Measurements from ENCODE around the gene FAM149A. TPM values are rescaled to one million over a fixed set of nuclear protein-coding genes. Genes with fewer than 3 reads are reported as not detected.

Gene FAM149A
- total RNA-seq, 1 experiment from 2014 or later = 8.9 TPM

DNA sequence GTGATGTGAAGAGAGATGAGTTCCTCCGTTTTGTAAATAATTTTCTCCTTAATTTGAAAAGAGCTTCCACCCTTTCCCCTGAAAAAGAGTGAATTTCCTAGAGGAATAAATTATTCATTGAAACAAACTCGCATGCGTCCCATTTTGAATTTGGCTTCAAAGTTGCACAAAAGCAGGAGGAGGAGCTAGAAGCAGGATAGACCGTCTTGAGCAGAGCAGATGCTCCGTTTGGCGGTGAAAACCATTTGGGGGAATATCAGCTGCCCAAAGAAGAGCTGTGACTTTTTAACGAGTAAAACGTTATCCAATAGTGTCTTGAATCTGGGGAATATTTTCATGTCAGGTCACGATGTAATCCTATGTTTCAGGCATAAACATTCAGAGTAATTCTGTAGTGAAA is 42.0 kb downstream of the FAM149A start:
- TF ChIP-seq, protein P1, sequence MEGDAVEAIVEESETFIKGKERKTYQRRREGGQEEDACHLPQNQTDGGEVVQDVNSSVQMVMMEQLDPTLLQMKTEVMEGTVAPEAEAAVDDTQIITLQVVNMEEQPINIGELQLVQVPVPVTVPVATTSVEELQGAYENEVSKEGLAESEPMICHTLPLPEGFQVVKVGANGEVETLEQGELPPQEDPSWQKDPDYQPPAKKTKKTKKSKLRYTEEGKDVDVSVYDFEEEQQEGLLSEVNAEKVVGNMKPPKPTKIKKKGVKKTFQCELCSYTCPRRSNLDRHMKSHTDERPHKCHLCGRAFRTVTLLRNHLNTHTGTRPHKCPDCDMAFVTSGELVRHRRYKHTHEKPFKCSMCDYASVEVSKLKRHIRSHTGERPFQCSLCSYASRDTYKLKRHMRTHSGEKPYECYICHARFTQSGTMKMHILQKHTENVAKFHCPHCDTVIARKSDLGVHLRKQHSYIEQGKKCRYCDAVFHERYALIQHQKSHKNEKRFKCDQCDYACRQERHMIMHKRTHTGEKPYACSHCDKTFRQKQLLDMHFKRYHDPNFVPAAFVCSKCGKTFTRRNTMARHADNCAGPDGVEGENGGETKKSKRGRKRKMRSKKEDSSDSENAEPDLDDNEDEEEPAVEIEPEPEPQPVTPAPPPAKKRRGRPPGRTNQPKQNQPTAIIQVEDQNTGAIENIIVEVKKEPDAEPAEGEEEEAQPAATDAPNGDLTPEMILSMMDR (IDR thresholded peaks at IDR 0.05 in 2 of 3, conservative IDR thresholded peaks at IDR 0.05 in 1 of 3; ENCODE audit: borderline replicate concordance in 1 of 3, insufficient read depth in 1 of 3, low read depth in 2 of 3, low read length in 2 of 3) = no peak
- TF ChIP-seq JUND (IDR thresholded peaks at IDR 0.05) = no peak
- ATAC-seq = no peak
- Histone ChIP-seq H3K9ac (ENCODE audit: low read length) (no peak overlapping the region), H3K4me1 (ENCODE audit: control insufficient read depth in 1 of 2, insufficient read depth in 2 of 2, low read length in 2 of 2) (peaks cover 6 to 17% of the 10 kb centered on the region in 2 experiments), H3K9me3 (ENCODE audit: control insufficient read depth in 1 of 2, insufficient read depth in 1 of 2, low read depth in 1 of 2, low read length in 2 of 2) (no peaks in the 10 kb centered on the region), H3K79me2 (ENCODE audit: insufficient read depth, low read length) (no peaks in the 10 kb centered on the region), H4K20me1 (ENCODE audit: insufficient read depth) (no peaks in the 10 kb centered on the region), H3K4me2 (ENCODE audit: low read length) (no peak overlapping the region), H2AFZ (ENCODE audit: low read depth, low read length, poor library complexity, severe bottlenecking) (no peak overlapping the region), H3K27ac (ENCODE audit: low read depth, low read length) (no peak overlapping the region), H3K36me3 (ENCODE audit: control insufficient read depth in 1 of 2, insufficient read depth in 2 of 2, low read length in 2 of 2) (no peaks in the 10 kb centered on the region), H3K27me3 (ENCODE audit: insufficient read depth, low read length) (peaks cover 4% of the 10 kb centered on the region; the same call in 1 of the 2 replicates), H3K9me2 (ENCODE audit: insufficient read depth) (no peaks in the 10 kb centered on the region), H3K4me3 (replicated peaks in 1 of 2; ENCODE audit: low read depth in 1 of 2, low read length in 2 of 2) (no peak overlapping the region)
- intact Hi-C loops (cut with micrococcal nuclease) = no loop called here
- ChIA-PET CTCF (interaction anchor here (2.2 kb wide), 1 partner anchor 9 kb away, joined by 9 read pairs; no protein-coding TSS in a partner anchor), RAD21 (ENCODE audit: low non-redundant PET in 1 of 2, low total read pairs in 2 of 2, uncharacterized antibody in 2 of 2, unreplicated experiment in 2 of 2) (interaction anchor here in 1 of 2 experiments (0.9 kb wide), 1 partner anchor 9 kb away, joined by 3 read pairs; no protein-coding TSS in a partner anchor), POLR2A (interaction anchor here (1.1 kb wide), 1 partner anchor 9 kb away, joined by 3 read pairs; no protein-coding TSS in a partner anchor)
- BruUV-seq (replicated peaks) = no TSS peak
- no peak for DNase-seq (ENCODE audit: low read depth, low spot score)

DNA sequence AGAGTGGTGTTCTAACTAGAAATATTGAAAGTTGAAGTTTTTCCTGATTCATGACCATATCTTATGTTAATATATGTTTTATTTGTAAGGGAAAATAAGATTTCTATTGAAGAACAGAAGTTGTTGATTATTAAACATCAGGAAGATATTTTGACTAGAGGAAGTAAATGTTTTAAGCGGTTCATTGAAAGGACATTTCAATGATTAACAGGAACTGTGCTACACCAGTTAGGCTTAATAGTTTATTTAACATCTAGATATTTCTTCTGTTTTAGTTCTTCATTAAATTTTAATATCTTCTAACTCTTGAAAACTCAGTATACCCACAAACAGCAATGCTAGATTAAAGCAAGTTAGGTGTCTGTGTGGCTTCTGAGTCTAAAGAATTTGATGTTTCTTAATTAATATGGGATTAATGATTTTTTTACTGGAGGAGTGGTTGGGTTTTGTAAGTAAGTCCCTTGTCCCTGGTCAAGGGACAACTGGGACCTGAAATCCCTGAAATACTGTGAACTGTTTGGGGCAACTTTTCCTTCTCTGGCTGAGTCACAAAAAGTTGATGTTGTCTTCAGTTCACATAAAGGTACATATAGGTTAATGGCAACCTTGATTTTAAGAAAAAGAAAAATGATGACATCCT is 44.0 kb downstream of the FAM149A start:
- Histone ChIP-seq H4K20me1 (ENCODE audit: insufficient read depth) (no peaks in the 10 kb centered on the region), H3K4me3 (replicated peaks in 1 of 2; ENCODE audit: low read depth in 1 of 2, low read length in 2 of 2) (no peak overlapping the region), H3K4me1 (ENCODE audit: control insufficient read depth in 1 of 2, insufficient read depth in 2 of 2, low read length in 2 of 2) (peaks cover 6 to 17% of the 10 kb centered on the region in 2 experiments), H3K9me3 (ENCODE audit: control insufficient read depth in 1 of 2, insufficient read depth in 1 of 2, low read depth in 1 of 2, low read length in 2 of 2) (no peaks in the 10 kb centered on the region), H3K36me3 (ENCODE audit: control insufficient read depth in 1 of 2, insufficient read depth in 2 of 2, low read length in 2 of 2) (no peaks in the 10 kb centered on the region), H3K79me2 (ENCODE audit: insufficient read depth, low read length) (no peaks in the 10 kb centered on the region), H3K4me2 (ENCODE audit: low read length) (no peak overlapping the region), H3K27ac (ENCODE audit: low read depth, low read length) (no peak overlapping the region), H3K9me2 (ENCODE audit: insufficient read depth) (no peaks in the 10 kb centered on the region), H3K9ac (ENCODE audit: low read length) (no peak overlapping the region), H3K27me3 (ENCODE audit: insufficient read depth, low read length) (peaks cover 4% of the 10 kb centered on the region; the same call in 1 of the 2 replicates), H2AFZ (ENCODE audit: low read depth, low read length, poor library complexity, severe bottlenecking) (no peak overlapping the region)
- RAD21 ChIA-PET (ENCODE audit: low non-redundant PET in 1 of 2, low total read pairs in 2 of 2, uncharacterized antibody in 2 of 2, unreplicated experiment in 2 of 2) = no interaction called here
- POLR2A ChIA-PET = no interaction called here
- ATAC-seq (no peak), DNase-seq (ENCODE audit: low read depth, low spot score) (no peak)
- intact Hi-C loops (cut with micrococcal nuclease) = no loop called here
- BruUV-seq (replicated peaks) = no TSS peak
- CTCF ChIA-PET = no interaction called here
- TF ChIP-seq ZNF274 (IDR thresholded peaks at IDR 0.05; ENCODE audit: low read depth, low read length) (no peak), EGR1 (IDR thresholded peaks at IDR 0.05; ENCODE audit: low read depth) (no peak), SP1 (IDR thresholded peaks at IDR 0.05; ENCODE audit: low read depth) (no peak), JUND (IDR thresholded peaks at IDR 0.05) (no peak), SIN3A (IDR thresholded peaks at IDR 0.05; ENCODE audit: low read depth) (no peak), POLR2A (IDR thresholded peaks at IDR 0.05; ENCODE audit: borderline replicate concordance, extremely low read depth, insufficient read depth, insufficient read length) (no peak), CBX3 (IDR thresholded peaks at IDR 0.05; ENCODE audit: low read depth) (no peak), YY1 (IDR thresholded peaks at IDR 0.05; ENCODE audit: extremely low read depth, insufficient replicate concordance, low read depth, low read length) (no peak), CEBPB (IDR thresholded peaks at IDR 0.05; ENCODE audit: low read depth) (no peak), SRF (IDR thresholded peaks at IDR 0.05; ENCODE audit: low read depth) (no peak), EZH2 (IDR thresholded peaks at IDR 0.05) (no peak)
- TF ChIP-seq, protein P2, sequence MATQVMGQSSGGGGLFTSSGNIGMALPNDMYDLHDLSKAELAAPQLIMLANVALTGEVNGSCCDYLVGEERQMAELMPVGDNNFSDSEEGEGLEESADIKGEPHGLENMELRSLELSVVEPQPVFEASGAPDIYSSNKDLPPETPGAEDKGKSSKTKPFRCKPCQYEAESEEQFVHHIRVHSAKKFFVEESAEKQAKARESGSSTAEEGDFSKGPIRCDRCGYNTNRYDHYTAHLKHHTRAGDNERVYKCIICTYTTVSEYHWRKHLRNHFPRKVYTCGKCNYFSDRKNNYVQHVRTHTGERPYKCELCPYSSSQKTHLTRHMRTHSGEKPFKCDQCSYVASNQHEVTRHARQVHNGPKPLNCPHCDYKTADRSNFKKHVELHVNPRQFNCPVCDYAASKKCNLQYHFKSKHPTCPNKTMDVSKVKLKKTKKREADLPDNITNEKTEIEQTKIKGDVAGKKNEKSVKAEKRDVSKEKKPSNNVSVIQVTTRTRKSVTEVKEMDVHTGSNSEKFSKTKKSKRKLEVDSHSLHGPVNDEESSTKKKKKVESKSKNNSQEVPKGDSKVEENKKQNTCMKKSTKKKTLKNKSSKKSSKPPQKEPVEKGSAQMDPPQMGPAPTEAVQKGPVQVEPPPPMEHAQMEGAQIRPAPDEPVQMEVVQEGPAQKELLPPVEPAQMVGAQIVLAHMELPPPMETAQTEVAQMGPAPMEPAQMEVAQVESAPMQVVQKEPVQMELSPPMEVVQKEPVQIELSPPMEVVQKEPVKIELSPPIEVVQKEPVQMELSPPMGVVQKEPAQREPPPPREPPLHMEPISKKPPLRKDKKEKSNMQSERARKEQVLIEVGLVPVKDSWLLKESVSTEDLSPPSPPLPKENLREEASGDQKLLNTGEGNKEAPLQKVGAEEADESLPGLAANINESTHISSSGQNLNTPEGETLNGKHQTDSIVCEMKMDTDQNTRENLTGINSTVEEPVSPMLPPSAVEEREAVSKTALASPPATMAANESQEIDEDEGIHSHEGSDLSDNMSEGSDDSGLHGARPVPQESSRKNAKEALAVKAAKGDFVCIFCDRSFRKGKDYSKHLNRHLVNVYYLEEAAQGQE (IDR thresholded peaks at IDR 0.05; ENCODE audit: low read depth) = no peak
- TF ChIP-seq, protein P3, sequence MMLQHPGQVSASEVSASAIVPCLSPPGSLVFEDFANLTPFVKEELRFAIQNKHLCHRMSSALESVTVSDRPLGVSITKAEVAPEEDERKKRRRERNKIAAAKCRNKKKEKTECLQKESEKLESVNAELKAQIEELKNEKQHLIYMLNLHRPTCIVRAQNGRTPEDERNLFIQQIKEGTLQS (IDR thresholded peaks at IDR 0.05) = no peak

Data from HCT116 (cell line).